Effector memory CD4-positive, alpha-beta T cell (primary cell): ENCODE results near the gene STX8.

ENCODE experiments used
- DNase-seq, 3 donors: peaks; one replicate each; pipeline ENCODE4 v3.0.0-alpha.2; 2020
- H3K27ac ChIP-seq: 2 replicates; pipeline ENCODE4 v1.7.0; 2013; ENCODE audit warnings: mild to moderate bottlenecking, low read length, moderate library complexity; ENCODE audit not compliant: insufficient read depth, poor library complexity, severe bottlenecking
- H3K27me3 ChIP-seq: replicated peaks from 2 replicates; pipeline ENCODE4 v1.7.0; 2013; ENCODE audit warnings: mild to moderate bottlenecking, low read length; ENCODE audit not compliant: insufficient read depth, control insufficient read depth, poor library complexity, severe bottlenecking
- H3K36me3 ChIP-seq: 2 replicates; pipeline ENCODE4 v1.7.0; 2013; ENCODE audit warnings: mild to moderate bottlenecking, low read length, moderate library complexity; ENCODE audit not compliant: control insufficient read depth, insufficient read depth
- H3K4me1 ChIP-seq: 2 replicates; pipeline ENCODE4 v1.7.0; 2013; ENCODE audit warnings: low read length, mild to moderate bottlenecking; ENCODE audit not compliant: control insufficient read depth, insufficient read depth, poor library complexity, severe bottlenecking
- H3K4me3 ChIP-seq: 2 replicates; pipeline ENCODE4 v1.7.0; 2013; ENCODE audit warnings: low read length, low read depth, mild to moderate bottlenecking; ENCODE audit not compliant: insufficient read depth, poor library complexity, severe bottlenecking
- H3K9me3 ChIP-seq: 2 replicates; pipeline ENCODE4 v1.7.0; 2013; ENCODE audit warnings: mild to moderate bottlenecking, low read length, moderate library complexity; ENCODE audit not compliant: control insufficient read depth

STX8 gene

DNA sequence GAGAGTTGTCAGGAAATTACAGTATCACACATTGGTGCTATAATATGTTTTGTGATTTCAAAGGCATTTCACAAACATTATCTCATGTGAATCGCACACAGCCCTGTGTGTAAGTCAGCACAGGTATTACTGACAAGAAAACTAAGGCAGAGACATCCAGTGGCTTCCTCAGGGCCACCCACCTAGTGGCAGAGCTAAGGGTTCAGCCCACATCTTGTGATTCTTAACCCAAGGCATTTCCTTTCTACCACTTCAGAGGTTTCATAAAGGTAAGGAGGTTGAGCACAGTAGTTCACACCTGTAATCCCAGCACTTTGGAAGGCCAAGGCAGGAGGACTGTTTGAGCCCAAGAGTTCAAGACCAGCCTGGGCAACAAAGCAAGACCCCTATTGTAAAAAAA, 58.2 kb downstream of the STX8 start:
- no peaks in the 10 kb centered on the region for H3K27me3 ChIP-seq
- no peak overlapping the region for H3K27ac ChIP-seq
- H3K4me3 ChIP-seq: no peak overlapping the region
- DNase-seq: no peak
- no peaks in the 10 kb centered on the region for H3K4me1 ChIP-seq
- H3K36me3 ChIP-seq: no peaks in the 10 kb centered on the region
- H3K9me3 ChIP-seq: no peaks in the 10 kb centered on the region

GRCh38 chr17:9513266-9513665, 62.4 kb downstream of the STX8 start:
- no peaks in the 10 kb centered on the region for H3K27me3 ChIP-seq
- no peak overlapping the region for H3K4me3 ChIP-seq
- no peak for DNase-seq
- no peak overlapping the region for H3K27ac ChIP-seq
- H3K9me3 ChIP-seq: peaks cover 12% of the 10 kb centered on the region
- no peaks in the 10 kb centered on the region for H3K4me1 ChIP-seq
- H3K36me3 ChIP-seq: no peaks in the 10 kb centered on the region

DNA sequence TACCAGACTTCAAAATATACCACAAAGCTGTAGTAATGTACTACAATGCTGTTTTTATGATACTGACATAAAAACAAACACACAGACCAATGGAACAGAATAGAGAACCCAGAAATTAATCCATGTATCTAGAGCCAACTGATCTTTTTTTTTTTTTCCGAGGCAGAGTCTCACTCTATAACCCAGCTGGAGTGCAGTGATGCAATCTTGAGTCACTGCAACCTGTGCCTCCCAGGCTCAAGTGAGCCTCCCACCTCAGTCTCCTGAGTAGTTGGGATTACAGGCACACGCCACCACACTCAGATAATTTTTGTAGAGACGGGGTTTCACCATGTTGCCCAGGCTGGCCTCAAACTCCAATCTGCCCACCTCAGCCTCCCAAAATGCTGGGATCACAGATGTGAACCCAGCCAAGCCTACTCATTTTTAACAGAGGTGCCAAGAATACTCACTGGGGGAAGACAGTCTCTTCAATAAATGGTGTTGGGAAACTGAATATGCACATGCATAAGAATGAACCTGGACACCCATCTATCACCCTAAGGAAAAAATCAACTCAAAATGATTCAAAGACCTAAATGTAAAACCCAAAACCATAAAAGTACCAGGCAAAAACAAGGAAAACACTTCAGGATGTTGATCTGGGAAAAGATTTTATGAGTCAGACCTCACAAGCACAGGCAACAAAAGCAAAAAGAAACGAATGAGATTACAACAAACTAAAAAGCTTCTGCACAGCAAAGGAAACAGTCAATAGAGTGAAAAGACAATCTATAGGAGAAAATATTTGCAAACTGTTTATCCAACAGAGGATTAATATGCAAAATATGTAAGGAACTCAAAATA, 63.1 kb downstream of the STX8 start:
- H3K4me1 ChIP-seq: no peaks in the 10 kb centered on the region
- no peaks in the 10 kb centered on the region for H3K27me3 ChIP-seq
- DNase-seq: no peak
- no peak overlapping the region for H3K4me3 ChIP-seq
- H3K9me3 ChIP-seq: peaks cover 12% of the 10 kb centered on the region
- H3K27ac ChIP-seq: no peak overlapping the region
- H3K36me3 ChIP-seq: no peaks in the 10 kb centered on the region

- H3K27ac ChIP-seq: no peak overlapping the region
- DNase-seq: no peak
- no peaks in the 10 kb centered on the region for H3K36me3 ChIP-seq
- H3K9me3 ChIP-seq: peaks cover 12% of the 10 kb centered on the region
- no peaks in the 10 kb centered on the region for H3K27me3 ChIP-seq
- no peak overlapping the region for H3K4me3 ChIP-seq
- no peaks in the 10 kb centered on the region for H3K4me1 ChIP-seq
These were observed 66.3 kb downstream of the STX8 start for GRCh38 chr17:9509236-9509816.

- no peaks in the 10 kb centered on the region for H3K27me3 ChIP-seq
- H3K36me3 ChIP-seq: peaks cover 11% of the 10 kb centered on the region
- no peak overlapping the region for H3K4me3 ChIP-seq
- no peaks in the 10 kb centered on the region for H3K4me1 ChIP-seq
- DNase-seq: no peak
- no peak overlapping the region for H3K27ac ChIP-seq
- no peaks in the 10 kb centered on the region for H3K9me3 ChIP-seq
These were observed 76.6 kb downstream of the STX8 start for GRCh38 chr17:9499041-9499440.

DNA sequence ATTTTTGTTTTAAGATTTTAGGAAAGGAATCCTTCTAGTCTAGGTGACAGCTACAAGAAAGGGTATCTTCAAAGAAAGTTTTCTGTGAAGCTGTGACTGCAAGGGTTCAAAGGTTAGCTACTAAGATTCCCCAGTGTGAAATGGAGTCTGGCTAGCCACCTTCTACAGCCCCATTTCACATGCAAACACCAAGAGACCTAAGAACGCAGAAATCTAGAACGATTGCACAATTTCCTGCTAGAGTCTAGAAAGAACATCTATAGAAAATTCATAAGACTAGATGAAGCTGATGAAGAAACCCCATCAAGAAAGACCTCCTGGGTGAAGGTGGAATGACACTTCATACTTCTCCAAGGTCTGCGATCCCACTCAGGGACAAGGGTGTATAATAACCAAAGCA, 77.1 kb downstream of the STX8 start:
- Histone ChIP-seq H3K27me3 (no peaks in the 10 kb centered on the region), H3K4me1 (no peaks in the 10 kb centered on the region), H3K27ac (no peak overlapping the region), H3K36me3 (peaks cover 11% of the 10 kb centered on the region), H3K9me3 (no peaks in the 10 kb centered on the region), H3K4me3 (no peak overlapping the region)
- no peak for DNase-seq

- no peaks in the 10 kb centered on the region for H3K27me3 ChIP-seq
- DNase-seq: no peak
- no peaks in the 10 kb centered on the region for H3K9me3 ChIP-seq
- no peak overlapping the region for H3K27ac ChIP-seq
- no peak overlapping the region for H3K4me3 ChIP-seq
- H3K4me1 ChIP-seq: no peaks in the 10 kb centered on the region
- H3K36me3 ChIP-seq: peaks cover 3% of the 10 kb centered on the region
These were observed 87.1 kb downstream of the STX8 start for GRCh38 chr17:9488556-9488955.

DNA sequence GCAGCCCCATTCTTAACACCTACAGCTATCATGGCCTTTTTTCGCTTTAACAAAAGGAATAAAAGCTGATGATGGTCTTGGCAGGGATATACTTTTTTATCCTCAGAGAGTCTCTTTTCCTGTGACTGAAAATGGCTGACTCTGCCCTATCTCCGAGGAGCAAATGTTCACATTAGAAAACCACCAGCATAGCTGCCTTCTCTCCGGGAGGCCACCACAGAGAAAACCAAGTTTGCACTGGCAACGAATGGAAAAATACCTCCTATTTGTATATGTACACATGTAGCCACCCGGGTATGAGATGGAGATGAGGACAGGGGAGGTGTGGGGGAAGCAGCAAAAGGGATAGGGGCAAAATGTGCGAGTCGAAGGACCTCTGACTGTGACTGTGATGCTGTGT, 88.2 kb downstream of the STX8 start:
- no peak overlapping the region for H3K27ac ChIP-seq
- H3K4me3 ChIP-seq: no peak overlapping the region
- no peak for DNase-seq
- H3K4me1 ChIP-seq: no peaks in the 10 kb centered on the region
- no peaks in the 10 kb centered on the region for H3K9me3 ChIP-seq
- H3K27me3 ChIP-seq: no peaks in the 10 kb centered on the region
- H3K36me3 ChIP-seq: peaks cover 3% of the 10 kb centered on the region

- no peak overlapping the region for H3K27ac ChIP-seq
- H3K36me3 ChIP-seq: no peaks in the 10 kb centered on the region
- no peaks in the 10 kb centered on the region for H3K4me1 ChIP-seq
- H3K4me3 ChIP-seq: no peak overlapping the region
- DNase-seq: no peak
- H3K9me3 ChIP-seq: no peaks in the 10 kb centered on the region
- H3K27me3 ChIP-seq: no peaks in the 10 kb centered on the region
These were observed 90.8 kb downstream of the STX8 start for GRCh38 chr17:9484789-9485188.

GRCh38 chr17:9479964-9480363, 95.7 kb downstream of the STX8 start:
- DNase-seq: no peak
- H3K9me3 ChIP-seq: no peaks in the 10 kb centered on the region
- H3K27ac ChIP-seq: no peak overlapping the region
- H3K36me3 ChIP-seq: no peaks in the 10 kb centered on the region
- no peaks in the 10 kb centered on the region for H3K27me3 ChIP-seq
- no peaks in the 10 kb centered on the region for H3K4me1 ChIP-seq
- H3K4me3 ChIP-seq: no peak overlapping the region
